Liver (tissue), 9 donors: ENCODE results near the gene MAP2K4. TPM values are rescaled to one million over a fixed set of nuclear protein-coding genes. Genes with fewer than 3 reads are reported as not detected.

Experiments
- DNase-seq: peaks from one replicate; pipeline ENCODE4 v3.0.0-alpha.2; 2017; ENCODE audit warnings: low spot score
- H3K27ac ChIP-seq, 2 donors: one replicate each; pipeline ENCODE4 v1.7.0; 2013; ENCODE audit warnings: inconsistent platforms in 2 of 2, low read length in 2 of 2, control low read depth in 1 of 2, low read depth in 1 of 2, mild to moderate bottlenecking in 1 of 2
- H3K27me3 ChIP-seq, 4 donors: one replicate each; pipeline versions ENCODE4 v1.6.1 to v1.7.0; 2013; ENCODE audit warnings: low read length in 3 of 4, inconsistent platforms in 1 of 4, mild to moderate bottlenecking in 1 of 4, moderate library complexity in 1 of 4; ENCODE audit not compliant: control insufficient read depth in 4 of 4, insufficient read depth in 4 of 4
- H3K36me3 ChIP-seq, 4 donors: one replicate each; pipeline versions ENCODE4 v1.6.1 to v1.7.0; 2013; ENCODE audit warnings: low read length in 3 of 4, mild to moderate bottlenecking in 3 of 4, low read depth in 1 of 4, moderate library complexity in 1 of 4; ENCODE audit not compliant: control insufficient read depth in 4 of 4, insufficient read depth in 3 of 4
- H3K4me1 ChIP-seq, 4 donors: one replicate each; pipeline versions ENCODE4 v1.6.1 to v1.7.0; 2013; ENCODE audit warnings: low read length in 3 of 4, mild to moderate bottlenecking in 3 of 4, moderate library complexity in 1 of 4; ENCODE audit not compliant: control insufficient read depth in 4 of 4, insufficient read depth in 4 of 4
- H3K4me3 ChIP-seq, 3 donors: one replicate each; pipeline versions ENCODE4 v1.6.1 to v1.7.0; 2013; ENCODE audit warnings: low read length in 3 of 3, control low read depth in 1 of 3, low read depth in 1 of 3, mild to moderate bottlenecking in 1 of 3
- H3K9ac ChIP-seq, 2 donors: one replicate each; pipeline ENCODE4 v1.7.0; 2013; ENCODE audit warnings: low read length in 2 of 2, mild to moderate bottlenecking in 2 of 2, moderate library complexity in 2 of 2, control low read depth in 1 of 2, low read depth in 1 of 2
- H3K9me3 ChIP-seq, 4 donors: one replicate each; pipeline versions ENCODE4 v1.6.1 to v1.7.0; 2013; ENCODE audit warnings: low read length in 3 of 4; ENCODE audit not compliant: control insufficient read depth in 4 of 4
- ATF3 ChIP-seq: IDR thresholded peaks from 2 replicates; pipeline ENCODE4 v1.6.1; 2016; ENCODE audit warnings: antibody characterized with exemption
- CTCF ChIP-seq: fragments of 150-350 bp; IDR thresholded peaks from 2 replicates; pipeline ENCODE4 v1.5.1; 2017; ENCODE audit warnings: improper control_type of control experiment, low read depth, low read length; ENCODE audit not compliant: missing input control
- EGR1 ChIP-seq, 2 donors: IDR thresholded peaks; 2 replicates each; pipeline ENCODE4 v1.6.1; 2016 to 2018; ENCODE audit warnings: antibody characterized with exemption in 2 of 2, low read depth in 2 of 2
- FOXA1 ChIP-seq: IDR thresholded peaks from 2 replicates; pipeline ENCODE4 v1.6.1; 2016; ENCODE audit warnings: antibody characterized with exemption
- FOXA2 ChIP-seq: IDR thresholded peaks from 2 replicates; pipeline ENCODE4 v1.6.1; 2016; ENCODE audit warnings: antibody characterized with exemption
- GABPA ChIP-seq, 2 donors: IDR thresholded peaks in 1 of 2; conservative IDR thresholded peaks in 1 of 2; 2 replicates each; pipeline ENCODE4 v1.6.1; 2016; ENCODE audit warnings: antibody characterized with exemption in 2 of 2, mild to moderate bottlenecking in 1 of 2, moderate library complexity in 1 of 2
- HNF4A ChIP-seq, 2 donors: conservative IDR thresholded peaks; 2 replicates each; pipeline ENCODE4 v1.6.1; 2016; ENCODE audit warnings: antibody characterized with exemption in 2 of 2, mild to moderate bottlenecking in 2 of 2
- HNF4G ChIP-seq: IDR thresholded peaks from 2 replicates; pipeline ENCODE4 v1.6.1; 2016; ENCODE audit warnings: antibody characterized with exemption
- JUND ChIP-seq, 2 donors: IDR thresholded peaks; 2 replicates each; pipeline ENCODE4 v1.6.1; 2016; ENCODE audit warnings: antibody characterized with exemption in 2 of 2
- MAX ChIP-seq: IDR thresholded peaks from 2 replicates; pipeline ENCODE4 v1.6.1; 2016; ENCODE audit warnings: antibody characterized with exemption
- NR2F2 ChIP-seq: IDR thresholded peaks from 2 replicates; pipeline ENCODE4 v1.6.1; 2016; ENCODE audit warnings: antibody characterized with exemption
- RAD21 ChIP-seq, 2 donors: IDR thresholded peaks; 2 replicates each; pipeline ENCODE4 v1.6.1; 2016; ENCODE audit warnings: antibody characterized with exemption in 2 of 2, mild to moderate bottlenecking in 2 of 2
- REST ChIP-seq: IDR thresholded peaks from 2 replicates; pipeline ENCODE4 v1.6.1; 2016; ENCODE audit warnings: antibody characterized with exemption, mild to moderate bottlenecking
- RXRA ChIP-seq, 2 donors: IDR thresholded peaks; 2 replicates each; pipeline ENCODE4 v1.6.1; 2017 to 2018; ENCODE audit warnings: antibody characterized with exemption in 2 of 2, mild to moderate bottlenecking in 1 of 2
- SP1 ChIP-seq: IDR thresholded peaks from 2 replicates; pipeline ENCODE4 v1.6.1; 2018; ENCODE audit warnings: antibody characterized with exemption, mild to moderate bottlenecking
- TAF1 ChIP-seq: conservative IDR thresholded peaks from 2 replicates; pipeline ENCODE4 v1.6.1; 2016; ENCODE audit warnings: antibody characterized with exemption, mild to moderate bottlenecking
- YY1 ChIP-seq: IDR thresholded peaks from 2 replicates; pipeline ENCODE4 v1.6.1; 2016; ENCODE audit warnings: antibody characterized with exemption, mild to moderate bottlenecking
- ZBTB33 ChIP-seq: IDR thresholded peaks from 2 replicates; pipeline ENCODE4 v1.6.1; 2016; ENCODE audit warnings: antibody characterized with exemption
- WGBS: extraction: QIAGEN DNeasy Blood & Tissue Kit; methylation state at CpG from one replicate; pipeline ENCODE4 v1.1.7; 2013; 5-methylcytosine and 5-hydroxymethylcytosine counted together
- polyA plus RNA-seq, 2 donors: library from polyadenylated mRNA; stranded (reverse) in 1 of 2; unstranded in 1 of 2; fragments of 200-250 nt in 1 of 2; fragments of >200 nt in 1 of 2; fragmentation: Nextera tagmentation in 1 of 2; extraction: Ambion mirVana in 1 of 2; gene quantifications; one replicate each; pipeline versions ENCODE4 v1.2.1 to v1.2.3, GENCODE V29; 2013 to 2015
- total RNA-seq, 2 donors: library from RNA; depleted of rRNA; stranded (reverse); fragments of >200 nt; gene quantifications; one replicate each; pipeline ENCODE4 v1.2.3, GENCODE V29; 2014
- donor health status: healthy.
- donor health status: healthy.
- donor health status: healthy.
- donor health status: healthy.
- donor health status: healthy.

MAP2K4 gene
- total and polyA plus RNA-seq, 4 donors = 9.2 to 23.8 (median 14.7) TPM

GRCh38 chr17:12094336-12094735, 73.7 kb downstream of the MAP2K4 start:
- Histone ChIP-seq H3K4me3 (no peak overlapping the region), H3K36me3 (peaks cover 0 to 14% (median 7%) of the 10 kb centered on the region in 4 donors), H3K27ac (no peak overlapping the region), H3K9ac (no peak overlapping the region), H3K27me3 (no peaks in the 10 kb centered on the region), H3K9me3 (no peaks in the 10 kb centered on the region), H3K4me1 (peaks cover 0 to 4% (median 0%) of the 10 kb centered on the region in 4 donors)
- WGBS = over 99% methylated on average over 2 of the region's 2 CpGs
- no peak for TF ChIP-seq YY1
- no peak for TF ChIP-seq NR2F2
- no peak for TF ChIP-seq ATF3
- TF ChIP-seq MAX = no peak
- DNase-seq = no peak

GRCh38 chr17:12095522-12095921, 74.8 kb downstream of the MAP2K4 start:
- no peaks in the 10 kb centered on the region for H3K27me3 ChIP-seq
- DNase-seq = no peak
- no peak overlapping the region for H3K4me3 ChIP-seq
- peaks cover 0 to 13% (median 6%) of the 10 kb centered on the region in 4 donors for H3K36me3 ChIP-seq
- WGBS = 98% methylated on average over 5 of the region's 5 CpGs
- no peak for TF ChIP-seq FOXA1
- TF ChIP-seq CTCF = no peak
- no peak for TF ChIP-seq HNF4A (conservative IDR thresholded peaks at IDR 0.05)
- no peak for TF ChIP-seq TAF1
- no peak for TF ChIP-seq ATF3
- TF ChIP-seq FOXA2 = no peak
- TF ChIP-seq GABPA (IDR thresholded peaks at IDR 0.05 in 1 of 2, conservative IDR thresholded peaks at IDR 0.05 in 1 of 2) = no peak
- TF ChIP-seq SP1 = no peak
- no peak for TF ChIP-seq EGR1 (IDR thresholded peaks at IDR 0.05; ENCODE audit: low read depth in 2 of 2)
- TF ChIP-seq MAX = no peak
- TF ChIP-seq YY1 = no peak
- no peak for TF ChIP-seq REST
- TF ChIP-seq RXRA (IDR thresholded peaks at IDR 0.05) = no peak
- TF ChIP-seq ZBTB33 = no peak
- TF ChIP-seq JUND (IDR thresholded peaks at IDR 0.05) = no peak
- TF ChIP-seq RAD21 (IDR thresholded peaks at IDR 0.05) = no peak
- no peak for TF ChIP-seq NR2F2
- TF ChIP-seq HNF4G = no peak
- H3K27ac ChIP-seq = no peak overlapping the region
- H3K4me1 ChIP-seq = peaks cover 0 to 5% (median 0%) of the 10 kb centered on the region in 4 donors
- H3K9ac ChIP-seq = no peak overlapping the region
- H3K9me3 ChIP-seq = no peaks in the 10 kb centered on the region
